Uterus (tissue), 2 donors: Measurements from ENCODE around the gene FOXN3.

Experiments
- POLR2A ChIP-seq, 2 donors: fragments of 450-650 bp; IDR thresholded peaks; one replicate each; pipeline ENCODE4 v1.6.1; 2016; ENCODE audit warnings: antibody characterized with exemption in 2 of 2, mild to moderate bottlenecking in 1 of 2, moderate library complexity in 1 of 2
- TF ChIP-seq, protein P1 (sequence below), 4 experiments: fragments of 200-600 bp in 2 of 4; fragments of 450-650 bp in 2 of 4; sonication (generic) in 2 of 4; IDR thresholded peaks; one replicate each; pipeline ENCODE4 v1.5.1; 2016 to 2019; ENCODE audit warnings: antibody characterized with exemption in 4 of 4, mild to moderate bottlenecking in 2 of 4, moderate library complexity in 1 of 4

DNA sequence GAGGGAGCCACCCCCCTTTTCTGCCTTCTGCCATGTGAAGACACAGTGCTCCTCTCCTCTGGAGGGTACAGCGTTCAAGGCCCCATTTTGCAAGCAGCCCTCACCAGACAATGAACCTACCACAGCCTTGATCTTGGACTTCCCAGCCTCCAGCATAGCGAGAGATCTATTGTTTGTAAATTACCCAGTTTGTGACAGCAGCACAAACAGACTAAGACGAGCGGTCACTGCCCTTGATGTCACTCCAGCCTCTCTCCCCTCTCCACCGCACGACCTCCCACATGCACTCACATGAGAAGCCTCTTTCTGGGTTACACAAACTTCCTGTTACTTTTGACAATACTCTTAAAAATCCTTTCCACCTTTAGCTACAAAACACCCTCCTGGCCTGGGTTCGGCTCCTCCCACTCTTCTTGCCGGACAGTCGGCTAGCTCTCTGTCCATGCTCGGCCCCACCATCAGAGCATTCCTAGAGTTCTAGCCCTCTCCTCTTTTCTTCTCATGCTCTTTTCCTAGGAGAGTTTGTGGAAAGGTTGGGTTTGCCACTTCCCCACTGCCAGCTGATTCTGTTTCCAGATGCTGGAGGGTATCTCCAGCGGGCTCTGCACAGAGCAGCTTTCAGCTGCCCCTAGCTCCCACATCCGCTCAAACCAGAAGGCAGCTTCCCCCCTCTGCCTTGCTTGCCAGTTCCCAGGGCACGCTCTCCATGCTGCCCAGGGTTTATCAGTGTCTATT lies 124.3 kb downstream of the FOXN3 start:
- TF ChIP-seq POLR2A (IDR thresholded peaks at IDR 0.05) = no peak
- TF ChIP-seq, protein P1, sequence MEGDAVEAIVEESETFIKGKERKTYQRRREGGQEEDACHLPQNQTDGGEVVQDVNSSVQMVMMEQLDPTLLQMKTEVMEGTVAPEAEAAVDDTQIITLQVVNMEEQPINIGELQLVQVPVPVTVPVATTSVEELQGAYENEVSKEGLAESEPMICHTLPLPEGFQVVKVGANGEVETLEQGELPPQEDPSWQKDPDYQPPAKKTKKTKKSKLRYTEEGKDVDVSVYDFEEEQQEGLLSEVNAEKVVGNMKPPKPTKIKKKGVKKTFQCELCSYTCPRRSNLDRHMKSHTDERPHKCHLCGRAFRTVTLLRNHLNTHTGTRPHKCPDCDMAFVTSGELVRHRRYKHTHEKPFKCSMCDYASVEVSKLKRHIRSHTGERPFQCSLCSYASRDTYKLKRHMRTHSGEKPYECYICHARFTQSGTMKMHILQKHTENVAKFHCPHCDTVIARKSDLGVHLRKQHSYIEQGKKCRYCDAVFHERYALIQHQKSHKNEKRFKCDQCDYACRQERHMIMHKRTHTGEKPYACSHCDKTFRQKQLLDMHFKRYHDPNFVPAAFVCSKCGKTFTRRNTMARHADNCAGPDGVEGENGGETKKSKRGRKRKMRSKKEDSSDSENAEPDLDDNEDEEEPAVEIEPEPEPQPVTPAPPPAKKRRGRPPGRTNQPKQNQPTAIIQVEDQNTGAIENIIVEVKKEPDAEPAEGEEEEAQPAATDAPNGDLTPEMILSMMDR (IDR thresholded peaks at IDR 0.05) = no peak
